ENCODE data around the gene MKLN1.

The MKLN1 gene

GRCh38 chr7:131391145-131391544 lies 63.5 kb downstream of the MKLN1 start:
- H3K27ac ChIP-seq (ENCODE audit: poor library complexity, severe bottlenecking) = no peak overlapping the region
- no peaks in the 10 kb centered on the region for H3K4me1 ChIP-seq (ENCODE audit: insufficient read depth, poor library complexity, severe bottlenecking)
- no peak for TF ChIP-seq CTCF (IDR thresholded peaks at IDR 0.05; ENCODE audit: poor library complexity, severe bottlenecking)
- DNase-seq (ENCODE audit: low spot score) (no peak), ATAC-seq (ENCODE audit: low read depth) (no peak)
- H3K27me3 ChIP-seq (ENCODE audit: insufficient read depth, poor library complexity, severe bottlenecking) = no peaks in the 10 kb centered on the region
- no peaks in the 10 kb centered on the region for H3K9me3 ChIP-seq (ENCODE audit: severe bottlenecking)
- peaks cover 16% of the 10 kb centered on the region for H3K36me3 ChIP-seq (ENCODE audit: low read depth)
- H3K4me3 ChIP-seq (ENCODE audit: severe bottlenecking) = no peak overlapping the region

- DNase-seq (ENCODE audit: low spot score) = no peak
- H3K36me3 ChIP-seq (ENCODE audit: low read depth) = peaks cover 52% of the 10 kb centered on the region
- no peak overlapping the region for H3K27ac ChIP-seq (ENCODE audit: poor library complexity, severe bottlenecking)
- no peak overlapping the region for H3K4me3 ChIP-seq (ENCODE audit: severe bottlenecking)
- no peaks in the 10 kb centered on the region for H3K4me1 ChIP-seq (ENCODE audit: insufficient read depth, poor library complexity, severe bottlenecking)
- peaks cover 3% of the 10 kb centered on the region for H3K9me3 ChIP-seq (ENCODE audit: severe bottlenecking)
- ATAC-seq (ENCODE audit: low read depth) = no peak
- no peaks in the 10 kb centered on the region for H3K27me3 ChIP-seq (ENCODE audit: insufficient read depth, poor library complexity, severe bottlenecking)
- TF ChIP-seq CTCF (IDR thresholded peaks at IDR 0.05; ENCODE audit: poor library complexity, severe bottlenecking) = no peak
Observed at GRCh38 chr7:131400681-131401176, 73.1 kb downstream of the MKLN1 start.

GRCh38 chr7:131401194-131401593 lies 73.5 kb downstream of the MKLN1 start:
- ATAC-seq (ENCODE audit: low read depth) (no peak), DNase-seq (ENCODE audit: low spot score) (no peak)
- Histone ChIP-seq H3K27me3 (ENCODE audit: insufficient read depth, poor library complexity, severe bottlenecking) (no peaks in the 10 kb centered on the region), H3K9me3 (ENCODE audit: severe bottlenecking) (peaks cover 3% of the 10 kb centered on the region), H3K4me1 (ENCODE audit: insufficient read depth, poor library complexity, severe bottlenecking) (no peaks in the 10 kb centered on the region), H3K27ac (ENCODE audit: poor library complexity, severe bottlenecking) (no peak overlapping the region), H3K4me3 (ENCODE audit: severe bottlenecking) (no peak overlapping the region), H3K36me3 (ENCODE audit: low read depth) (peaks cover 52% of the 10 kb centered on the region)
- TF ChIP-seq CTCF (IDR thresholded peaks at IDR 0.05; ENCODE audit: poor library complexity, severe bottlenecking) = no peak

- H3K36me3 ChIP-seq (ENCODE audit: low read depth) = peaks cover 37% of the 10 kb centered on the region
- H3K27me3 ChIP-seq (ENCODE audit: insufficient read depth, poor library complexity, severe bottlenecking) = no peaks in the 10 kb centered on the region
- ATAC-seq (ENCODE audit: low read depth) (no peak), DNase-seq (ENCODE audit: low spot score) (no peak)
- no peak overlapping the region for H3K27ac ChIP-seq (ENCODE audit: poor library complexity, severe bottlenecking)
- no peaks in the 10 kb centered on the region for H3K4me1 ChIP-seq (ENCODE audit: insufficient read depth, poor library complexity, severe bottlenecking)
- TF ChIP-seq CTCF (IDR thresholded peaks at IDR 0.05; ENCODE audit: poor library complexity, severe bottlenecking) = no peak
- H3K9me3 ChIP-seq (ENCODE audit: severe bottlenecking) = peaks cover 3% of the 10 kb centered on the region
- no peak overlapping the region for H3K4me3 ChIP-seq (ENCODE audit: severe bottlenecking)
Observed at GRCh38 chr7:131403322-131403721, 75.6 kb downstream of the MKLN1 start.

- peaks cover 3% of the 10 kb centered on the region for H3K9me3 ChIP-seq (ENCODE audit: severe bottlenecking)
- ATAC-seq (ENCODE audit: low read depth) (no peak), DNase-seq (ENCODE audit: low spot score) (no peak)
- TF ChIP-seq CTCF (IDR thresholded peaks at IDR 0.05; ENCODE audit: poor library complexity, severe bottlenecking) = no peak
- no peak overlapping the region for H3K4me3 ChIP-seq (ENCODE audit: severe bottlenecking)
- no peaks in the 10 kb centered on the region for H3K27me3 ChIP-seq (ENCODE audit: insufficient read depth, poor library complexity, severe bottlenecking)
- H3K4me1 ChIP-seq (ENCODE audit: insufficient read depth, poor library complexity, severe bottlenecking) = no peaks in the 10 kb centered on the region
- no peak overlapping the region for H3K27ac ChIP-seq (ENCODE audit: poor library complexity, severe bottlenecking)
- H3K36me3 ChIP-seq (ENCODE audit: low read depth) = peaks cover 27% of the 10 kb centered on the region
Observed at GRCh38 chr7:131404226-131404911, 76.7 kb downstream of the MKLN1 start.

Data from RWPE2 (cell line).